DMS153 (cell line): ENCODE data around the gene ATP5F1E.
A peak's percentile ranks its signal among the peaks of the same experiment; 100 is the strongest.
"Not testable (repeated sequence)": the region's sequence is repeated elsewhere in the genome, so short reads cannot be mapped to it uniquely, and the experiment has no call there.

ENCODE experiments used
- DNase-seq: peaks from one replicate; lab custom pipeline; 2025; lab: John Stamatoyannopoulos, UW

The ATP5F1E gene

DNA sequence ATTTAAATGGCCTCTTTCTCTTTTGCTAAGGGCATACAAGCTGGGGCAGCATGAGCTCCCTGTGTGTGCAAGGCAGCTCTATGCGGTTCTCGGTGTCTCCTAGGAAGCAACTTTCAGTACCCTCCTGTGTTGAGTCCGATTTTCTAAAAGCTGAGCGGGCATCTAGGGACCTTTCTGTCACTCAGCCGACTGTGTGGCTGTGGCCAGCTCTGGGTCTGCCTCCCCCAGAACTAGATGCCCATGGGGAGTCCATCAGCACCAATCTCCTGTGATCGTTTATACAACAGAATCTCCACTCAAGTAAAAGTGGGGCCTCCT lies 43.6 kb downstream of the ATP5F1E start:
- DNase-seq = no peak

DNA sequence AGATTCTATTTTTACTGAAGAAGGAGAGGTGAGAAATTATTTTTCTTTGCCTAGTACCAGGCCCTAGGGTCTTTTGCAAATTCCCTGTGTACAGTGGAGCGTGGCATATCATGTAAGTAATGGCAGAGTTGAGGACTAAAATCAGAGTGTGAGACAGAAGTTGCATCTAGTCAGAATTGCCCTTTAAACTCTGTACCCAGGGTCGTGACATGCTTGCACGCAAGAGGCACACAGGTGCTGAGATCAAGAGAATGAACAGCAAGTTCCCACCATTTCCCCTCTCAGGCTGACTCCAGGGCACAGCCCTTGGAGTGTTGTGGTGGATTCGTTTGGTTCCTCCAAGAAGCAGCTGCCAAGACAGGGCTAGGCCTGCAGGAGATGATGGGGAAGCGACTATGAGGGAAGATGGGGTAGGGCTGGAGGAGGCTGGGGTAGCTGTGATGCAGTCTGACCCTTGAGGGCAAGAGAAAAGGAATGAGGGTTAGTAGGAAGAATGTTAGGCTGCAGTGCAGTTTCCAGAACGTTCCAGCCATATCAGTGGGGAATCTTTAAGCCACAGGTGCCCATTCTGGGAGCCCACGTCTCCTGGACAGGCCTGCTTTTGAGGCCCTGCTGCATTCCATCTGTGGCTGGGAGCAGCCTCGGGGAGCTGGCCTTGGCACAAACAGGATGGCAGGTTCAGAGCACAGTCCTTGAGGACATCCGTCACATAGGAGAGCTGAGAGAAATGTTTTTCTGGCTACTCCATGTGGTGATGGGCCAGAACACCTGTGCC lies 44.2 kb downstream of the ATP5F1E start:
- DNase-seq = no peak

DNA sequence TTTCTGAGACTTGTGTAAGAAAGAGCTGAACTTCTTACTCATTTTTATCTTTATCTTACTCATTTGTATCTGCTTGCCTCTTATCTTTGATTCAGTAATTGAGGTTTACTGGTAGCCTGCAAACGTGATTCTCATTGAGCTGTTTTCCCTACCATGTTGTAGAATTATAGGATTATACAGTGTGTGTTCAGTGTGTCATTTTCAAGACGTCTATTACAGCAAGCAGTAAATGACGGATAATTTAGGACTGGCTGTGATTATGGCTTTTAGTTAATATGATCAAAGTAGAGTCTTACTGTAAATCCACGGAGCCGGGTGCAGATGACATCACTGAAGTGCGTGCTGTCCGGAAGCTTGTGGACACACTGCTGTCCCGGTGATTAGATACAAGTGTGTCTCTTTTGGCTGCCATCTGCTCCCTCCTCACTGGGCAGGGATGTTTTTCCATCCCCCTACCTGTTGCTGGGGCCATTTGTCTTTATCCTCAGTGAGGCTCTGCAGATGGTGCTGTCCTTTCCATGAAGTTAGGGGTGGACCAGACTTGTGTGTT lies 45.1 kb downstream of the ATP5F1E start:
- DNase-seq = no peak

DNA sequence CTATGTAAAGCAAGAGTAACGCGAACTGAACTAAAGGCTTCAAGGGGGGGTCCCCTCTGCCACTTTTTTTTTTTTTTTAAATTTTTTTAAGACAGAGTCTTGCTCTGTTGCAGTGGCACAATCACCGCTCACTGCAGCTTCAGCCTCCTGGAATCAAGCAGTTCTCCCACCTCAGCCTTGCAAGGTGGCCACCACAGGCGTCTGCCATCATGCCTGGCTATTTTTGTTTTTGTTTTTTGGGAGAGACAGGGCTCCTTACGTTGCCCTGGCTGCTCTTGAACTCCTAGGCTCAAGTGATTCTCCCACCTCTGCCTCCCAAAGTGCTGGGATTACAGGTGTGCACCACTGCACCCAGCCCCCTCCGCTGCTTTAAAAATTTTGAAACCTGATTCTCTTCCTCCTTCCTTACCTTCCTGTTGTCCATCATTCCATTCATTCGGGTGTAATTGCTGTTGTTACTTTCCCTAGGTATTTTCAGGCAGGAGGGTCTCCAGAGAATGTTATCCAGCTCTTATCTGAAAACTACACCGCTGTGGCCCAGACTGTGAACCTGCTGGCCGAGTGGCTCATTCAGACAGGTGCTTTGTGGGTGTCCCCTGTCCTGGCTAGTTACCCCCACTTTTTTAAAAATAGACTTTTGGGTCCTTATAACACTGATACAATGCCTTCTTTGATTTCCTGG lies 45.7 kb downstream of the ATP5F1E start:
- DNase-seq = no peak

DNA sequence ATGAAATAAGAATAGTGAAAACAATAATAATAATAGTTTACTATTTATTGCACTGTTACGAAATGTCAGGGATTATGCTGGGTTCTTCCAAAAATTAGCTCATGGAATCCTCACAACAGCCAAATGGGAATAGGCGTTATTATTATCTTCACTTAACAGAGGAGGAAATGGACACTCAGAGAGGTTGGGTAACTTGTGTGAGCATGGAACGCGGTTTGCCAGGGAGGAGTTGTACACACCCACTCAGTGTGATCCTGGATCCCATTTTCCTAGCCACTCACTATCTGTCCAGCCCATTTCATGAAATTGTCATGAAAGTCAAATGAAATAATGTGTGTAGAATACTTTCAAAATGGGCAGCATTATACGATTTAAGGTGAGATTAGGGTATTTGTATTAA lies 46.5 kb downstream of the ATP5F1E start:
- DNase-seq = no peak

DNA sequence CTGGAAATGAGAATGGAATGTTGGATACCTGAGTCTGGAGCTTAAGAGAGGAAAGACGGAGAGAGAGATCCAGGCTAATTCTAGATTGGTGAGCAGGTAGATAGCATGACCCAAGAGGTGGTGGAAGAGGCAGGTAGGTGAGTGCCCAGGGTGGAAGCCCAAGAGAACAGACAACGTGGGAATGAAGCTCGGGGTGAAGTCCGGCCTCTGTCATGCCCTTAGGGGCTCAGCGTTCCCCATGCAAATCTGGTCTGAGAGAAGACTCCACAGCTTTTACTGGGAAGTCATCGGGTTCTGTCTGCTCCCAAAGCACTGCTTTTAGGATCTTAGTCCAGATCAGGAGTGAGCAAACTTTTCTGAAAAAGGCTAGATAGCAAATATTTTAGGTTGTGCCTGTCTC lies 47.4 kb downstream of the ATP5F1E start:
- DNase-seq = no peak

DNA sequence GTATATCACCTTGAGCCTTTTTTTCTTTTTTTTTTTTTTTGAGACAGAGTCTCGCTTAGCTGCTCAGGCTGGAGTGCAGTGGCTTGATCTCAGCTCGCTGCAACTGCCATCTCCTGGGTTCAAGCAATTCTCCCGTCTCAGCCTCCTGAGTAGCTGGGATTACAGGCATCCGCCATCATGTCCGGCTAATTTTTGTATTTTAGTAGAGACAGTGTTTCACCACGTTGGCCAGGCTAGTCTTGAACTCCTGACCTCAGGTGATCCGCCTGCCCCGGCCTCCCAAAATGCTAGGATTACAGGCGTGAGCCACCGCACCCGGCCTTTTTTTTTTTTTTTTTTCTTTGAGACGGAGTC lies 49.0 kb downstream of the ATP5F1E start:
- DNase-seq = not testable (repeated sequence)

DNA sequence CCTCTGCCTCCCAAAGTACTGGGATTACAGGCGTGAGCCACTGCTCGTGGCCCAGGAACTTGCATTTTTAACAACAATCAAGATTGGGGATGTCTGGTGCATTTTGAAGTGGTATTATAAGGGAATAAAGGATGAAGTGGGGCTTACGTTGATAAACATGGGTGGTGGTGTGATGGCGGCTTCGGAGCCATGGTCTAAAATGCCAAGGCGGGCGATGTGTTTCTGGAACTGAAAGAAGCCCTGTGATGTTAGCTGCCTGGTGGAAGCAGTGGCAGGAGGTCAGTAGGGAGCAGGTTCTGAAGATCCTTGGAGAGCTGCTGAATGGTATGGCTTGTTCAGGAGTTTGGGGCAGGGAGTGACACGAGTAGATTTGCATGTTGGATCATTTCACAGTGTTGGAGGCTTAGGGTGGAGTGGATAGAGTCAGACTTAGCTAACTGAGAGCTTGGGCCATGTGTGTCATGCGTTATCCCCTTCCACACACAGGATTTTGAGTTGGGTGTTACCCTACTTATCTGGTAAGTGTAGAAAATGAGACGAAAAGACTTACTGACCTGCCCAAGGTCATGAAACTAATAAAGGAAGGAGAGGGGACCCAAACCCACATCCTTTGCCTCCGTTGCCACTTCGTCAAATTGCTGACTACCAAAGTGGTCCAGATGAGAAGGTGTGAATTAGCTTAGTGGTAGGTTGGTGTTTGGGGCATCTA lies 49.6 kb downstream of the ATP5F1E start:
- no peak for DNase-seq

DNA sequence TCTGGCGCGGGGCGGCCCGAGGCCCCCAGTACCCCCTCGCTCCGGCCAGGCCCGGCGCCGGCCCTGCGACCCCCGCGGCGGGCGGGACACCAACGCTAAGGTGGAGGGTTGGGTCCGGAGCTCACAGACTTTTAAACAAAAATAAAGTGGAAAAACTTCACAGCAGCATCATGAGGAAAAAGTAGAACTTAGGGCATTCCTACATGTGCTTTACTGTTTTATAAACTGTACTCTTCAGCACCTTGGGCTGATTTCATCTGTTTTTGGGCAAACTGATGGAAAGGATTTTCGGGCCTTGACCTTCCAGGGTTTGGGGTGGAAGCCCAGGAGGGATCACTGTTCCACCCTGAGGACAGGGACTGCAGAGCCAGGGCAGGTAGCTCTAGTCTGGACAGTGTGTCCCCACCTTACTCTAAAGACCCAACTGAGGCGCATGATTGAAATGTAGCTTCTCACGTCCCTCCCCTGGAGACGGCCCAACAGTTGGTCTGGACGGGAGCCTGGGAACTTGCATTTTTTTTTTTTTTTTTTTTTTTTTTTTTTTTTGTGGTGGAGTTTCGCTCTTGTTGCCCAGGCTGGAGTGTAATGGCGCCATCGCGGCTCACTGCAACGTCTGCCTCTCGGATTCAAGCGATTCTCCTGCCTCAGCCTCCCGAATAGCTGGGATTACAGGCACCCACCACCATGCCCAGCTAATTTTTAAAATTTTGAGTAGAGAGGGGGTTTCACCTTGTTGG lies 50.3 kb downstream of the ATP5F1E start:
- DNase-seq = no peak

DNA sequence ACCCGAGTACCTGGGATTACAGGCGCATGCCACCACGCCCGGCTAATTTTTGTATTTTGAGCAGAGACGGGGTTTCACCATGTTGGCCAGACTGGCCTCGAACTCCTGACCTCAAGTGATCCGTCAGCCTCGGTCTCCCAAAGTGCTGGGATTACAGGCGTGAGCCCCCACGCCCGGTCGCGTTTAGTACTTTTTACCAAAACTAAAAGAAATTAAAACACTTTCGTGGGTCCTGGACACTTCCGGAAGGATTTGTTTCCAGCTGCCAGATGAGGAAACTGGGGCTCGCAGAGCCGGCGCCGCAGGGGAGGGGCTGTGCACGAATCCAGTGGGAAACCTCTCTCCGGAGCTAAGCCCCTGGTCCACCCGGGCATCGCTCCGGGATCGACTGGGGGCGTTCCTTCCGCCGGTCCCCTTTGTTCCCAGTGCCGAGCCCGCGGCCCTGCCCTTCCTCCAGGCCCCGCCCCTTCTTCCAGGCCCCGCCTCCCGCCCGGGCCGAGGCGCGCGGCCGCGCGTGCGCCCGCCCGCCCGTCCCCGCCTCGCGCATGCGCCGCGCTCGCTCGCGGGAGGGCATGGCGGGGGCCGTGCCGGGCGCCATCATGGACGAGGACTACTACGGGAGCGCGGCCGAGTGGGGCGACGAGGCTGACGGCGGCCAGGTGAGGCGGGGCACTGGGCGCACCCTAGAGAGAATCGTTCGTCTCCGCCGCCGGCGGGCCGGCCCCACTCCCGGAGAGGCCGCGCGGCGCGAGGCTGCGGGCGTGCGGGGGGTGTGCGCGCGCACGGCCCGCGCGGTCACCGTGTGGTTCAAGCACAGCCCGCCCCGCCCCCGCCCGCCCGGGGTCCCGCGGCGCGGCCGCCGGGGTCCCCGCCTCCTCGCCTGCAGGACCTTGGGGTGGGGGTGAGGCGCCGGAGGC lies 51.2 kb downstream of the ATP5F1E start, which contains the start of gene NELFCD:
Gene NELFCD (plus strand): TSS at position 546 of the 917 bp plus-strand sequence. CDS start 54 bp downstream, at position 600.
- peak; percentile 64 for DNase-seq

DNA sequence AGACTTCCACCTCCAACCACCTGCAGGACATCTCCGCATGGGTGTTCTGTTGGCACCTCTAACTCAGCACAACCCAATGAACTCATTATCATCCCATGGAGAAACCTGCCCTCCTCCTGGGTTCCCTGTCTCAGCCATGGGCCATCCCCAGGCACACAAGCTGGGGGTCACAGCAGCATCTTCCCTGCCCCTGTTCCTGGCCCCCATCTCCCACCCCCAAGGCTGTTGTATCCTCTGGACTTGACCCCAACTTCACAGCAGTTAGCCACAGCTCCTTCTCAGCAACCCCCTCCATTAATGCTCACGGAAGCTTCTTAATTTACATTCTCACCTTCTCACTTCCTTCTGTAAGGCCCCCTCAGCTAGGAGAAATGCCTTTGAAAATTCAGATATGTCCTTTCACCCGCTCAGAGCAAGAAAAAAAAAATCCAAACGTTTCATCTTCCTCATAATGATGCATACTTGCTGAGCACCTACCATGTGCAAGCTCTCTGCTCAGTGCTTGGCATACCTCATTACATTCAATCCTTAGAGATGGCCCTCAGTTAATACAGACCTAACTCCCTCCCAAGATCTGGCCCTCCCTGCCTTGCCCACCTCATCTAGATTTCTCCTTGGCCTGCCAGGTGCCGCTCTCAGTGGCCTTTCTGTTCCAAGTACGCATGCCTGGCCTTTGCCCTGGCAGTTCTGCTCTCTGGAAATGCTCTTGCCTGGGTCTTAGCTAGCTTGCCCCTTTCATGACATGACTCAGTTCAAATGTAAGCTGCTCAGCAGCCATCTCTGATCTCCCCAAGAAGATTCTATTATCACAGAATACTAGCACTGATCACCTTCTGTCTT lies 53.6 kb downstream of the ATP5F1E start:
- no peak for DNase-seq

DNA sequence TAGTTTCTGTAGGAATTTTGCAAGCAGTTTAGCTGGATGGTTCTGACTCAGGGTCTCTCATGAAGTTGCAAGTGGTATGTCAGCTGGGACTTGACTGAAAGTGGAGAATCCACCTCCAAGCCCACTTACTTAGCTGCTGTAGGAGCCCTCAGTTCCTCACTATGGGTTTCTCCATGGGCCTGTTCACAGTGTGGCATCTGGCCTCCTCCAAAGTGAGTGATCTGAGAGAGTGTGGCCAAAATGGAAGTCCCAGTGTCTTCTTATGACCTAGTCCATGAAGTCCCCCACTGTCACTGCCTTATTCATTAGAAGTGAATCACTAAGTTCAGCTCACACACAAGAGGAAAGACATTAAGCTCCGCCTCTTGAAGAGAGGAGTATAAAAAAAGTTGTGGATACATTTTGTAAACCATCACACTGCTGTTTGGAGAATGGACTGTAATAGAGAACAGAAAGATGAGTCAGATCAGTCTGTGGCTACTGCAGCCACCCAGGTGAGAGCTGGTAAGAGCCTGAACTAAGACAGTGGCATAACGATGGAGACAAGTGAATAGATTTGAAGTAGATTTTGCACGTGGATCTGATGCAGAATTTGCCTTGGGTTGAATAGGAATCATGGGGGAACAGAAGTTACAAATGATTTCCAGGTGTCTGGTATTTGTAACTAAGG lies 55.9 kb downstream of the ATP5F1E start:
- no peak for DNase-seq
